ENCODE measurements around the gene C2orf69.

The C2orf69 gene

GRCh38 chr2:199975273-199975895, 64.3 kb downstream of the C2orf69 start:
- H3K9me3 Mint-ChIP-seq: no peaks in the 10 kb centered on the region
- H3K4me3 Mint-ChIP-seq: no peak overlapping the region
- H3K4me1 Mint-ChIP-seq: peaks cover 32% of the 10 kb centered on the region
- H3K27ac Mint-ChIP-seq: peak overlapping the region in 1 of 2 donors; percentile 84
- ATAC-seq: no peak
- DNase-seq: no peak
- no peaks in the 10 kb centered on the region for H3K27me3 Mint-ChIP-seq

Data from stimulated activated naive CD8-positive, alpha-beta T cell treated with anti-CD3 and anti-CD28 coated beads, Interleukin-15, amount 100 ng/mL, for 72 hours (primary cell).